22Rv1 (cell line): ENCODE measurements around the gene TM4SF18.

Source experiments
- H3K27ac ChIP-seq: fragments of 450-650 bp; 2 replicates; pipeline ENCODE4 v1.5.1; 2017
- CTCF ChIP-seq: fragments of 450-650 bp; IDR thresholded peaks from 2 replicates; pipeline ENCODE4 v1.5.1; 2017; ENCODE audit warnings: mild to moderate bottlenecking
- ZFX ChIP-seq: fragments of 450-650 bp; IDR thresholded peaks from 2 replicates; pipeline ENCODE4 v1.6.1; 2017; ENCODE audit warnings: antibody characterized with exemption, borderline replicate concordance

Gene TM4SF18

GRCh38 chr3:149332771-149333170 is 665 bp downstream of the TM4SF18 start:
- TF ChIP-seq CTCF: no peak
- TF ChIP-seq ZFX: no peak
- H3K27ac ChIP-seq: peak overlapping the region; percentile 5; the same call in 1 of the 2 replicates

- H3K27ac ChIP-seq: peak overlapping the region; percentile 5; the same call in 1 of the 2 replicates
These were observed 1.1 kb downstream of the TM4SF18 start for GRCh38 chr3:149332227-149332765.

GRCh38 chr3:149331396-149331795 is 2.0 kb downstream of the TM4SF18 start:
- H3K27ac ChIP-seq: no peak overlapping the region
- no peak for TF ChIP-seq ZFX
- no peak for TF ChIP-seq CTCF

More at GRCh38 chr3:149332227-149332765, 1.1 kb downstream of the TM4SF18 start:
- TF ChIP-seq CTCF: no peak
- no peak for TF ChIP-seq ZFX

GRCh38 chr3:149330609-149331331 is 2.7 kb downstream of the TM4SF18 start:
- TF ChIP-seq CTCF (no peak), ZFX (no peak)
- no peak overlapping the region for H3K27ac ChIP-seq

- no peak overlapping the region for H3K27ac ChIP-seq
- TF ChIP-seq ZFX (no peak), CTCF (no peak)
These were observed 6.3 kb downstream of the TM4SF18 start for GRCh38 chr3:149327156-149327555.

- TF ChIP-seq ZFX: no peak
- no peak for TF ChIP-seq CTCF
- H3K27ac ChIP-seq: no peak overlapping the region
These were observed 7.9 kb downstream of the TM4SF18 start for GRCh38 chr3:149325581-149325980.

- H3K27ac ChIP-seq: no peak overlapping the region
- TF ChIP-seq CTCF: no peak
These were observed 9.1 kb downstream of the TM4SF18 start for GRCh38 chr3:149324332-149324731.
